ENCODE measurements around the gene LCK.

- TF ChIP-seq CTCF (IDR thresholded peaks at IDR 0.05; ENCODE audit: low read length) (no peak), EZH2phosphoT487 (IDR thresholded peaks at IDR 0.05; ENCODE audit: low read length) (no peak), EZH2 (optimal IDR thresholded peaks at IDR 0.05; ENCODE audit: low read depth, low read length) (no peak)
Observed at GRCh38 chr1:32265846-32266245, 14.8 kb downstream of the LCK start.

All from MM.1S (cell line).